ENCODE results near the gene PLA2G15.
A peak's percentile ranks its signal among the peaks of the same experiment; 100 is the strongest.

Gene PLA2G15

DNA sequence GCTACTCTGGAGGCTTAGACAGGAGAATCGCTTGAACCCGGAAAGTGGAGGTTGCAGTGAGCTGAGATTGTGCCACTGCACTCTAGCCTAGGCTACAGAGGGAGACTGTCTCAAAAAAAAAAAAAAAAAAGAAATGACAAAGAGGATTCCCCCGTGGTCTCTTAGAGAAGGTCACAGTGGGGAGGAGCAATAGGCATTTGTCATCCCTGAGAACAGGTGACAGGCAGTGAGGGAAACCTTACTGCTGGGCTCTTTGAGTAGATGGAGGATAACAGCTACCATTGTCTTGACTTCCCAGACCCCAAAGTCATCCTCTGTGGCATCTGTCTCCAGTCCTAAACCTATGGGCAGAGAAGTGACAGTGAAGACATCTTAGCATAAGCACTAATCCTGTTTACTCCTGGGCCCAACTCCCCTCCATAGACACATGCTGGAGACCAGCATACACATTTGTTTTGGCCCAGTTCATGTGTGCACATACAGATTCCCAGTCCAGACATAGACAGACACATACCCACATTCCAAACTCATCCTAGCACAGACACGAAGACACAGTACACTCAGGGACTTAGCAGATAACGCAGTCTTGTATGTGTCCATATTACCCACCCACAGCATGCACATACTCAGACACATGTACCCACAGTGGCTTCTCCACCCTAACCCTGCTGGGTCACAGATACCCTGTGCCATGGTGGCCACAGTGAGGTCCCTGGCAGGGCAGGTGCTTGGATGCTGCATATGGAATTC lies 11.9 kb upstream of the PLA2G15 start:
- no peak for DNase-seq

DNA sequence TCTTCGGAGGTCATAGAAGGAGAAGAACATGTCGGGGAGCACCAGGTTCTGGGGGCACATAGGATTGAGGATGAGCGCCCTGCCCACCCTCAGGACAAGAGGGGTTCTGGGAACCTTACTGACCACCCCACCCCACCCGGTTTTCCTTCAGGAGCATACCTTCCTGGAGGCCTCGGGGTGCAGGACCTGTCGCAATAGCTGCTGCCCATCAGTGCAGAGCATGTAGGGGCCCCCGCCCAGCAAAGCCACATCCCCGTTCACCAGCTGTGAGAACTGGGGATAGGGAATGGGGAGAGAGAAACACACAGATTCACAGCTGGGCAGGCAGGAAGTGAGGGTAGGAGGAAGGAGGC lies 11.4 kb upstream of the PLA2G15 start:
- DNase-seq, result no peak

DNA sequence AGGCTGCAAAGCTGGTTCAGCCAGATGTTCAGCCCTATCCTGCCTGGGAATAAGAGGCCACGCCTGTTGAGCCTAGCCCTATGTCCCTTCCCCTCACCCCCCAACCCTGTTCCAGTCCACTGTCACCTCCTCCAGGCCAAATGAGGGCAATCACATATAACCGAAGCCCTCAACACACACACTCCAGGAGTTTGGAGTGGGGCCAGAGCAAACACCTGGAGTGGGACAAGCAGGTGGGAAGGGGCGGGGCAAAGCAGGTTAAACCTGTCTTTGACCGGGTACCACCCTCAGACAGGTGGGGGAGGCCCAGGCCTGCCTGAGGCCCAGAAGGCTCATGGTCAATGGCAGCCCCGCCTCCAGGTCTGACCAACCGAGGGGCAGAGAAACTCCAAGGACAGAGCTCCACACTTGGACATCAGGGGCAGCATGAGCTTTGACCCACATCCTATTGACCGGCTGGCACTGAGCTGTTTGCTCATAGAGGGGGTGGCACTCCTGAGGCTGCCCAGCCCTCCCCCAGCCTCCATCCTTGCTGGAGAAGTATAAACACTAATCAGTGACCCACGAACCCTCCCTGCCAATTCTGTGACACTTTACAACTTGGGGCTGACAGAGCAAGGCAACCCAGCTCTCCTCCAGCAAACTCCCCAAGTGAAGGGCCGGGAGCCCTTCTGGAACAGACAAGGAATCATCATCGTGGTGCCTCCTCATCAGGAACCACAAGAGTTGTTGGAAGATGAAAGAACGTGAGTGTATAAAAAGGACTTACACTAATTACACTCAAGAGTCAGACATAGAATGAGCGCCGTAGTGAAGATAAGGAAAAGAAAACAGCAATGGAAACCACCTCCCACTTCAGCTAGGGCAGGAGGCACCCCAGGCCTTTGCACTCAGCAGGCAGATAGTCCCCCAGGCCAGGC lies 10.7 kb upstream of the PLA2G15 start:
- DNase-seq, result no peak

DNA sequence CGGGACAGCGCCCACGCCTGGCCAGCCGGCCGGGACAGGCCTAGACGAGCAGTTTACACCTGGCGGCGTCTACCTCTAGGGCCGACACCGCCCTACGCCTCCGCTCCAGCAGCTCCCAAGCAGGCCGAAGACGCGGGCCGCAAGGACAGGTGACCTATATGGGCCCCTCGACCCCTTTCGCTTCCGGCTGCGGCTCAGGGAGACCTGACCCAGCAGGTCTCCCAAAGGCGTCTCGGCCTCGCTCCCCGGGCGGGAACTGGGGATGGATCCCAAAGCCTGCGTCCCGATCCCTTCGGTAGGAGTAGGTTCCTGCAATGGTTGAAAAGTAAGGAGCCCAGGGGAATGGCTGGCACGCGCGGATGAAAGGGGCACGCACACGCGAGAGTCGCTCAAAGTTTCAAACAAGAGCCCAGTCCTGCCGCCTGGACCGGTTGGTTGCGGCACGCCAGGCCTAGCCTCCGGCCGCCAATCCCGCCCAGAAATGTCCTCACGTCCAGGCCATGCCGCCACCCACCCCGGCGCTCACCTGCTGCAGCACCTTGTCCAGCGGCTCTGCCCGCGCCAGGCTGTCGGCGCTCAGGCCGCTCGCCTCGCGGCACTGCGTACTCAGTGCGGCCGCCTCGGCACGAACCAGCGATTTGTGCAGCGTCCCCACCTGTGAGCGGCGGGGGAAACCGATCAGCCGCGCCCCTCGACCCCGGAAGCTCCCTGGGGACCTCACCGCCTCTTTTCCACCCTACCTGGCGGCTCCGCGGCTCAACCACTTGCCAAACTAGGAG lies 9.9 kb upstream of the PLA2G15 start:
- DNase-seq, result no peak

DNA sequence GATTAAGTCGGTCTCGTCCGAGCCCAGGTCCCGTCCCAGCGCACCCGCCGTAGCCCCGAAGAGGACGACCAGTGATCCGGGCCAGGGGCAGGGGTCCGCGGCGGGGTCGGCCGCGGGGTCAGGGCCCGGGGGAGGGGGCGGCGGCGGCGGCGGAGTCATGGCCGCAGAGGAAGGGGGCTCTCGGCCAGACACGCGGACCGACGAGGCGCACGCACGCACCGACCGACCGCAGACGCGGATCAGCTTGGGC lies 9.4 kb upstream of the PLA2G15 start, which contains the start of gene ESRP2:
Gene ESRP2, minus strand, starts transcription at position 241 of the 250 bp plus-strand sequence. Its CDS starts 82 bp downstream, at position 159.
- DNase-seq, result no peak

GRCh38 chr16:68236137-68236825 lies 8.9 kb upstream of the PLA2G15 start:
- peak; percentile 46 for DNase-seq

DNA sequence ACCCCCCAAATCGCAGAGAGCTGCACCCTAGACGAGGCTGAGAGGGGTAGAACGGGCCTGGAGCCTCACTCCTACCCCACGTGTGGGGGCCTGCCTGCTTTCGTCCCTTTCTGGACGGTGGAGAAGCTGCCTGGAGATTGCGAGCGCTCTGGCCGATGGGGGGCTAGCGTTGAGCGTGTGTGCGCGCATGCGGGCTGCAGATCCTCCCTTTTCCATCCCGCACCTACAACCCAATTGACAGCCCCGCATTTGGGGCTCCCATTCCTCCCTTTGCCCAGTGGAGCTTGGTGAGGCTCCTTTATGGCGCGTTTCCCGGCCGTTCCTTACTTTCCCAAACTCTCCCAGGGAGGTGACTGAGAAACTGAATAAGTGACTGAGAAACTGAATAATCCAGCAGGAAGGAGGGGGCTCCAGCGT lies 8.3 kb upstream of the PLA2G15 start:
- no peak for DNase-seq

DNA sequence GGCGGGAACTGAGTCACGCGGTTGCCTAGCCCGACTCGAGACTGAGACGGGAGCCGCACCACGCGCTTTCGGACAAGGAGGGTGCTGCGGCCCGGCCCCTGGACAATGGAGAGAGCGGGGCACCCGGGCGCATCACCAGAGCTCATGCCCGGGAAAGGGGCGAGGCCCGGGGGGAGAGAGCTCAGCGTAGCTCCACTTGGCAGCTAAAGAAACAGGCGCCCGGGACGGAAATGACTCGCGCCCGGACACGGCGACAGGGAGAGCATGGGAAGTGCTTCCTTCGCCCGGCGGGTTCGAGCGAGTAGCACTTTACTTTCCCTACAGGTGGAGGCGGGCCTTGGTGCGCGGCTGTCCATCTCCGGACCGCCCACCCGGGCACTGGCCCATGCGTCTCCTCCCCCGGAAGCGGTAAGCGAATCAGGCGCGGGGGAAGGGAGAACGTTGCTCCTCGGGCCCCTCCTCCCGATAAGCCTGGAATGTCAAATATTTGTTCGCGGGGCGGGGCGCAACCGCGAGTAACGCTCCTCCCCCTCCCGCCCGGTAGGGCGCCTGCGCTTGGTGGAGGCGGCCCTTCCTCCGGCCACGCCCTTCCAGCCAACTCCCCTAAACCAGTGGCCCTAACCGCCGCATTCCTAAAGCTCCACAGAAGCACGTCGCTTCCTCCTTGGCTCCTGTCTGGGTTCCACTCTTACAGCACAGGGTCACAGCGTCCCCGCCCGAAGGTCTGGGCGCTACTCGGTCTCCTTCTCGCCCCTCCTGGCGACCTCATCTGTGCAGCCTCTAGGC lies 7.7 kb upstream of the PLA2G15 start:
- DNase-seq, result peak; percentile 89

- DNase-seq, result no peak
Measured at GRCh38 chr16:68238029-68238345, 7.2 kb upstream of the PLA2G15 start.

DNA sequence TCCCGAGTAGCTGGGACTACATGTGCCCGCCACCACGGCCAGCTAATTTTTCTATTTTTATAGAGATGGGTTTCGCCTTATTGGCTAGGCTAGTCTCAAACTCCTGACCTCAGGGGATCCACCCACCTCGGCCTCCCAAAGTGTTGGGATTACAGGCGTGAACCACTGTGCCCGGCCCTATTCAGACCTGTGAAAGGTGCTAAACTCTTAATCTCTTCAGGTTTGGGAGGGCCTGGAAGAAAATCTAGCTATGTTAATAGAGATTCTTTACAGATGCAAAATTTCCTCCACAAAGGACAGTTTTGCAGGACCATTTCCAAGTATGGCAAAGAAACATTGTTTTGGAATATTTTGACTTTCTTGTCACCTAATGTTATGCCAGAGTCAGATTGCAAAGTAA lies 3.1 kb upstream of the PLA2G15 start:
- no peak for DNase-seq

- no peak for DNase-seq
Measured at GRCh38 chr16:68242926-68243858, 2.0 kb upstream of the PLA2G15 start.

GRCh38 chr16:68244481-68244902 lies 681 bp upstream of the PLA2G15 start:
- DNase-seq, result no peak

GRCh38 chr16:68246121-68246520 lies 948 bp downstream of the PLA2G15 start:
- no peak for DNase-seq

DNA sequence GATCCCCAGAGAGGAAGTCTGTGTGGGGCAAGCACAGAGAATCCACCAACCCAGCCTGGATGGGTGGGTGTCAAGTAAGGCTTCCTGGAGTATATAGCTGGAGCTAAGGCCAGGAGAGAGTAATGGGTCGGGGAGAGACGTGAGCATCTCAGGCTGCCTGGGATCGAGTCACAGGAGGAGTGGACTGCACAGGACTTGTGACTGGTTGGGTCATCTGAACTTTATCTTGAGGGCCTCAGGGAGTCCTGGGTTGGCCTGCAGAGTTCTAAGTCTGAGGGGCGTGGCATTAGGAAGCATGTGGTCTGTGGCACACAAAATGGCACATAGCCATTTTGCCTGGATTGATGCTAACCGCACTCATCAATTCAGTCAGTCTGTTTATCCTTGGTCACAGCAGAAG lies 1.5 kb downstream of the PLA2G15 start:
- no peak for DNase-seq

DNA sequence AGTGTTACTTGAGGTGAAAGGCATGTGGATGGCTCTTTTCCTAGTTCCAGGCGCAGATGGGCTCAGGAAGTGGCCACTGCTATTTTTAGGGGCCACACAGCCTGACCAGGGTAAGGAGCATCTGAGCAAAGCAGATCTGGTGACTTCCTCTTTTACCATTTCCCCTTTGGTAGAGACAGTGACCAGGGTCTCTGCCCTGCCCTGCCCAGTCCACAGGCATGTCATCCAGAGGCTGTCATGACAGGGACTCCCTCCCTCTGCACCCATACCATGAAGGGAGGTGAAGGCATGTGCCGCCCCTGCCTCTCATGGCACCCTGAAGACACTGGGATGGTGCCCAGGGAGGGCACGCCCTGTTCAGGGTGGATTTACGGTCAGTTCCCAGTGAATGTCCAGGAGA lies 2.2 kb downstream of the PLA2G15 start:
- DNase-seq, result no peak

DNA sequence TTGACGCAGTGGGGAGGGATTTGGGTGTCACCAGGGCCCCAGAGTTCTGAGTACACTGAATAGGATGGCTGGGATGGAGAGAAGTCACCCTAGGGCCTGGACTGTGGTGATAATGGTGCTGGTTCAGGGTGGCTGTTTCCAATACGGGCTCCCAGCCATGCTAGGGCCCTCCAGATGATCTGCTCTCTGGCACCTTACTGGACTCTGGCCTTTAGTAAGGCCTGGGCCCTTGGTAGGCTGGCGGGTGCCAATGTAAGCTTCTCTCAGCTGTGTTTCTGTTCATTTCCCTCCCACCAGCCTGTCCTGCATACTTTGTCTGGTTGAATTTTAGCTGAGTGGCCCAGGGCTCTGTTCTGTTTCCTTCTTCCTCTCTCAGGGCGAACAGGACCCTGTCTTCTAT lies 2.8 kb downstream of the PLA2G15 start:
- no peak for DNase-seq

- no peak for DNase-seq
Measured at GRCh38 chr16:68249371-68249770, 4.2 kb downstream of the PLA2G15 start.

DNA sequence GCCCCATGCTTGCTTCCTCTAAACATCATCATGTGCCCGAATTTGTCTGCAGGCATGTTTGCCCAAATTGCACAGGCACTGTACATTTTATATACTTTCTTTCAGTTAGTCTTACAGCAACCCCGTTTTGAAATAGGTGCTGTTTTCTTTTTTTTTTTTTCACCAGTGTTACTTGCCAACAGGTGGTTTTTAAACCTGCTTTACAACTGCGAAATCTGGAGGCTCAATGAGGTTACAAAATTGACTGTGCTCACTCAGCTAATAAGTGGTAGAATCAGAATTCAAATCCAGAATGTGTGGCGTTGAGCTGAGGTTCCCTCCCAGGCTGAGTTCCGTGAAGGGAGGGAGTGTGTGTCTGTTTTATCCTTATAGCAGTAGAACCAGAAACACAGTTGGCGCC lies 5.8 kb downstream of the PLA2G15 start:
- no peak for DNase-seq

DNA sequence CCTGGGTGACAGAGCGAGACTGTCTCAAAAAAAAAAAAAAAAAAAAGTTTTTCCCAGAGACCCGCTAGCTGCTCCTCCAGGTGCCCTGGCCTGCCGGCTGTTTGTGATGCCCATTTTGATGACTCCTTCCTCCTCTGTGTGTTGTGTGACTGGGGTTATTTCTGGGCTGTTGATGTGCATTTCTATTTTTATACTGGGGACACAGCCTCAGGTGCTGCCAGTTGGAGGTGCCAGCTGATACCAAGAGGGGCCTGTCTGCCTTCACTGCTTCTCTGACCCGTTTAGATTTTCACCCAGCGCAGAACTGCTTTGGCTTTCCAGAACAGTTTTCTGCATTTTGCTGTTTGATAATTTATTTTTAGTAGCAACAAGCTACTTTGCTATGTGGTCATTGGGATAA lies 6.7 kb downstream of the PLA2G15 start:
- DNase-seq, result no peak

GRCh38 chr16:68252383-68252782 lies 7.2 kb downstream of the PLA2G15 start:
- DNase-seq, result no peak

DNA sequence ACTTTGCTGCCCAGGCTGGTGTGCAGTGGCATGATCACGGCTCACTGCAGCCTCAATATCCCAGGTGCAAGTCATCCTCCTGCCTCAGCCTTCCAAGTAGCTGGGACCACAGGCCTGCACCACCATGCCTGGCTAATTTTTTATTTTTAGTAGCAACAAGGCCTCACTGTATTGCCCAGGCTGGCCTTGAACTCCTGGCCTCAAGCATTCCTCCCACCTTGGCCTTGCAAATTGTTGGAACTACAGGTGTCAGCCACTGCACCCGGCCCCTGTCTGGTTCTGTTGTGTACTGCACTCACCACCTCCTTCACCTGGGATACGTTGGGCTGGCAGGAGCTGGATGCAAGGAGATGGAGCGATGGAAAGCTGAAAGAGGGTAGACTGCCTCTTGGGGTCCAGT lies 8.5 kb downstream of the PLA2G15 start:
- DNase-seq, result no peak
